SU-DHL-6 (cell line): ENCODE results near the gene MRPS27.
"Not testable (repeated sequence)": the region's sequence is repeated elsewhere in the genome, so short reads cannot be mapped to it uniquely, and the experiment has no call there.

ENCODE experiments used
- H2AFZ ChIP-seq: fragments of 200-600 bp; sonication (generic); 2 replicates; pipeline ENCODE4 v1.6.1; 2014; ENCODE audit warnings: low read depth, mild to moderate bottlenecking, moderate library complexity, mixed read lengths, antibody characterized with exemption, low read length; ENCODE audit not compliant: severe bottlenecking
- H3F3A ChIP-seq: fragments of 200-600 bp; shearing (Covaris generic); 2 replicates; pipeline ENCODE4 v1.6.0; 2016; ENCODE audit warnings: antibody characterized with exemption, mild to moderate bottlenecking; ENCODE audit not compliant: insufficient read depth
- H3K27ac ChIP-seq: fragments of 200-600 bp; sonication (generic); 2 replicates; pipeline ENCODE4 v1.5.1; 2016; ENCODE audit warnings: low read depth, mild to moderate bottlenecking, low read length, moderate library complexity, mixed read lengths
- H3K27me3 ChIP-seq: fragments of 200-600 bp; sonication (generic), shearing (Covaris generic); 2 replicates; pipeline ENCODE4 v1.6.0; 2014; ENCODE audit warnings: mild to moderate bottlenecking, low read length
- H3K36me3 ChIP-seq: fragments of 200-600 bp; sonication (generic); 2 replicates; pipeline ENCODE4 v1.6.1; 2014; ENCODE audit warnings: mild to moderate bottlenecking, low read length, mixed read lengths
- H3K4me2 ChIP-seq: fragments of 300-600, 200-600 bp; shearing (Covaris generic), sonication (generic); 2 replicates; pipeline ENCODE4 v1.6.0; 2014; ENCODE audit warnings: low read length, low read depth, mild to moderate bottlenecking; ENCODE audit not compliant: poor library complexity, severe bottlenecking
- H3K4me3 ChIP-seq: fragments of 200-600 bp; sonication (generic); 2 replicates; pipeline ENCODE4 v1.5.1; 2014; ENCODE audit warnings: antibody characterized with exemption, low read length, mild to moderate bottlenecking, mixed read lengths; ENCODE audit not compliant: insufficient read depth, poor library complexity, severe bottlenecking
- H3K79me2 ChIP-seq: fragments of 200-600 bp; sonication (generic); 2 replicates; pipeline ENCODE4 v1.6.1; 2014; ENCODE audit warnings: mild to moderate bottlenecking, low read length, moderate library complexity; ENCODE audit not compliant: insufficient read depth
- H3K9ac ChIP-seq: fragments of 200-600 bp; sonication (generic); 2 replicates; pipeline ENCODE4 v1.7.0; 2014; ENCODE audit warnings: mild to moderate bottlenecking, low read length
- H3K9me2 ChIP-seq: fragments of 200-600 bp; sonication (generic); replicated peaks from 2 replicates; pipeline ENCODE4 v1.6.1; 2014; ENCODE audit warnings: low read length; ENCODE audit not compliant: insufficient read depth
- H3K9me3 ChIP-seq: fragments of 200-600 bp; sonication (generic); 2 replicates; pipeline ENCODE4 v1.6.1; 2014; ENCODE audit warnings: low read length, mixed read lengths; ENCODE audit not compliant: insufficient read depth
- H4K20me1 ChIP-seq: fragments of 200-600 bp; sonication (generic); 2 replicates; pipeline ENCODE4 v1.6.1; 2014; ENCODE audit warnings: low read depth, mild to moderate bottlenecking, antibody characterized with exemption, low read length, moderate library complexity, mixed read lengths
- CTCF ChIP-seq: fragments of 200-600 bp; sonication (generic); IDR thresholded peaks from one replicate; pipeline ENCODE4 v1.5.1; 2017; ENCODE audit warnings: antibody characterized with exemption, mild to moderate bottlenecking, low read length, moderate library complexity; ENCODE audit not compliant: insufficient read depth, poor library complexity, severe bottlenecking
- EZH2phosphoT487 ChIP-seq: fragments of 200-600 bp; sonication (generic), shearing (Covaris generic); conservative IDR thresholded peaks from 2 replicates; pipeline ENCODE4 v1.6.1; 2018; ENCODE audit warnings: mild to moderate bottlenecking, antibody characterized with exemption, low read length, moderate library complexity, mixed read lengths

The MRPS27 gene

GRCh38 chr5:72298711-72299110, 21.3 kb downstream of the MRPS27 start:
- no peaks in the 10 kb centered on the region for H4K20me1 ChIP-seq
- H3K79me2 ChIP-seq: peaks cover 89% of the 10 kb centered on the region
- H3K36me3 ChIP-seq: peaks cover 5% of the 10 kb centered on the region; the same call in 1 of the 2 replicates
- no peak overlapping the region for H2AFZ ChIP-seq
- H3K9ac ChIP-seq: peak overlapping the region; percentile 57
- peak overlapping the region; percentile 100 for H3K4me2 ChIP-seq
- peaks cover 94% of the 10 kb centered on the region for H3F3A ChIP-seq
- no peaks in the 10 kb centered on the region for H3K27me3 ChIP-seq
- H3K9me3 ChIP-seq: no peaks in the 10 kb centered on the region
- H3K27ac ChIP-seq: peak overlapping the region; percentile 97
- TF ChIP-seq CTCF (no peak), EZH2phosphoT487 (no peak)
- H3K9me2 ChIP-seq: no peaks in the 10 kb centered on the region
- peak overlapping the region; percentile 27 for H3K4me3 ChIP-seq

- Histone ChIP-seq H3K27ac (peak overlapping the region; percentile 97), H3K9ac (peak overlapping the region; percentile 57)
- not testable (repeated sequence) for H3K36me3 ChIP-seq
Measured at GRCh38 chr5:72298136-72298535, 21.9 kb downstream of the MRPS27 start.

GRCh38 chr5:72296256-72296655, 23.8 kb downstream of the MRPS27 start:
- H4K20me1 ChIP-seq: no peaks in the 10 kb centered on the region
- no peak overlapping the region for H2AFZ ChIP-seq
- H3K9ac ChIP-seq: peak overlapping the region; percentile 50
- no peaks in the 10 kb centered on the region for H3K9me2 ChIP-seq
- H3K27me3 ChIP-seq: no peaks in the 10 kb centered on the region
- peaks cover 83% of the 10 kb centered on the region for H3K79me2 ChIP-seq
- H3K4me3 ChIP-seq: peak overlapping the region; percentile 36
- no peaks in the 10 kb centered on the region for H3K9me3 ChIP-seq
- peak overlapping the region; percentile 100 for H3K4me2 ChIP-seq
- peak overlapping the region; percentile 97 for H3K27ac ChIP-seq
- H3K36me3 ChIP-seq: peaks cover 5% of the 10 kb centered on the region; the same call in 1 of the 2 replicates
- H3F3A ChIP-seq: peaks cover 95% of the 10 kb centered on the region
- no peak for TF ChIP-seq CTCF
- no peak for TF ChIP-seq EZH2phosphoT487

More at GRCh38 chr5:72298136-72298535, 21.9 kb downstream of the MRPS27 start:
- H3K4me2 ChIP-seq: peak overlapping the region; percentile 100
- H3K9me2 ChIP-seq, H3K9me3 ChIP-seq, H2AFZ ChIP-seq, H3K27me3 ChIP-seq, H4K20me1 ChIP-seq: not testable (repeated sequence)
- peak overlapping the region; percentile 36 for H3K4me3 ChIP-seq
- peaks cover 94% of the 10 kb centered on the region for H3F3A ChIP-seq
- peaks cover 89% of the 10 kb centered on the region for H3K79me2 ChIP-seq

GRCh38 chr5:72295539-72295938, 24.5 kb downstream of the MRPS27 start:
- peaks cover 75% of the 10 kb centered on the region for H3K79me2 ChIP-seq
- no peaks in the 10 kb centered on the region for H3K9me3 ChIP-seq
- H4K20me1 ChIP-seq: no peaks in the 10 kb centered on the region
- H3K27me3 ChIP-seq: no peaks in the 10 kb centered on the region
- H3K36me3 ChIP-seq: peaks cover 5% of the 10 kb centered on the region; the same call in 1 of the 2 replicates
- H3K9me2 ChIP-seq: no peaks in the 10 kb centered on the region
- TF ChIP-seq EZH2phosphoT487 (no peak), CTCF (no peak)
- H3K27ac ChIP-seq: peak overlapping the region; percentile 97
- peak overlapping the region; percentile 100 for H3K4me2 ChIP-seq
- no peak overlapping the region for H2AFZ ChIP-seq
- peaks cover 94% of the 10 kb centered on the region for H3F3A ChIP-seq
- H3K9ac ChIP-seq: peak overlapping the region; percentile 50
- H3K4me3 ChIP-seq: peak overlapping the region; percentile 36
